ENCODE data around the gene POC1A.
"Not testable (repeated sequence)": the region's sequence is repeated elsewhere in the genome, so short reads cannot be mapped to it uniquely, and the experiment has no call there.

Gene POC1A

DNA sequence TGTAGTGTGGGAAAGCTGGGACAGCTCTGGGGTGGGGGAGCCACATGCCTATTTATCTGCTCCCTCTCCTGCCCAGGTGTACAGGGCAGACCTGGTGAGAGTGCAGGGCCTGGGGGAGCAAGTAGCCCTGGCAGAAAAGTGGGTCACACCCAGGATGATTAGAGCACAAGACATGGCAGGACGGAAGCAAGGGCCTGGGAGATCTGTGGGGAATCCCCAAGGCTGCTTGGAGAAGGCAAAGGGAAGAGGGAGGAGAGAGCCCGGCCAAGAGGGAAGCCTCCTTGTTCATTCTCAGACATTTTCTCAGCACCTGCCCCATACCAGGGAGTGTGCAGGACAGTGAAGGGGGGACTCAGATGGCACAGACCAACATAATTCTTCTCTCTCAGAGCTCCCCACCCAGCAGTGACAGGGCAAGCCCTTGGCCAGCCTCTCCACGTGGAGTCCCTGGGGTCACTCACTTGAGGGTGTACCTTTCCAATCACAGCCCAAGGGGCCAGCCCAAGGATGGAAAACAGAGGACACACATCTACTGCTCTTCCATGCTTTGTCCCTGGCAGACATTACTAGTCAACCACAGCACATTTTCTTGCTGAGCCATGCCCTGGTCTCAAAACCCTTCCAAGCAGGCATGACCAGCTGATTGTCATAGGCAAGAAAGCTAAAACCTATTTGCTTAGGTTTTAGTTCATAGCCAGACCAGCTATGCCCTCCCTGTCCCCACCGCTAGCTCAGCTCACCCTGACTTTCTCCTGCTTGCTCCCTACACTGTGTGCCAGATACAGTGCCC lies 92.9 kb downstream of the POC1A start:
- FAIRE-seq, result no peak

DNA sequence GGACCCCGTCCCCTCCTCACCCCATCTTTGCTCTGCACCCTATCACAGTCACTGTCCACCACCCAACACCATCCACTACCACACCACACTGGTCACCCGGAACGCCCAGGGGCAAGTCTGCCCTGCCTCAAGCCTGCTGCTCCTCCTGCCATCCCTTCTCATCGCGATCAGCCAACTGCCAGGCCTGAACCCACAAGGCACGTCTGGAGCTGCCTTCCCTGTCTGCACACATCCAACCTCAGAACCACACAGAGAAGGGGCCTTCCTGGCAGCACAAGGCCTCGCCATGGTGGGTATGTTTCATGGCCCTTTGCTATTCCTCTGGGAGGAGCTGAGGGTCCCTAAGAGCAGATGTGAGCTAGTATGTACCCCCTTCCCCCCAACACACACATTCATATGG lies 94.4 kb downstream of the POC1A start:
- FAIRE-seq, result no peak

DNA sequence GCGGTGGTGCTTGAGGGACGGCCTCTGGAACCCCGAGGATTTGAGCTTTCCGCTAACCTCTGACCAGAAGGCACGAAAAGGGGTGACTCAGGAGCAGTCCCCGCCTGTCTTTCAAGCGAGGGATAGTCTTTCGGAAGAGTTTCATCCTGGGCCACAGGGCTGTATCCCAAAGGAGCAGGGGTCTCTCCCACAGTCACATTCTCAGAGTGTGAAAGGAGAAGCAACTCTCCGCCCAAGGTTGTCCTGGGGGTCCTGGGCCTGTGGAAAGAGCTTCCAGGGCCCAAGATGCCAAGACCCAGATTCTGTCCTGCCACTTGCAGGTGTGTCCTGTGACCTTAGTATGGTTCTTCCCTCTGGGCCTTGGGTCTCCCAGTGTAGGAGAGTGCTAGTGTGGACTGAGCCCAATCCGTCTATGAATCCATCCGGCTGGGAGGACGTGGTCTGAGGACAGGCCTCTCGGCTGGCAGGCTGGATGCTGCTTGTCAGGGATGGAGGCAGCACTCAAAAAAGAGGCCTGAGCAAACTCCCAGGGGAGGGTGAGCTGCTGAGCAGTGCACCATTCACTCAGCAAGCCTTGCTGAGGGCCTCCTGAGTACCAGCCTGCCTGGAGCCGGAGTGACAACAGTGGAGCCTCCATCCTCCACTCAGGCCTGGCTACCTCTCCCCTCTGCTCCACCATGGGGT lies 96.3 kb downstream of the POC1A start:
- no peak for FAIRE-seq

DNA sequence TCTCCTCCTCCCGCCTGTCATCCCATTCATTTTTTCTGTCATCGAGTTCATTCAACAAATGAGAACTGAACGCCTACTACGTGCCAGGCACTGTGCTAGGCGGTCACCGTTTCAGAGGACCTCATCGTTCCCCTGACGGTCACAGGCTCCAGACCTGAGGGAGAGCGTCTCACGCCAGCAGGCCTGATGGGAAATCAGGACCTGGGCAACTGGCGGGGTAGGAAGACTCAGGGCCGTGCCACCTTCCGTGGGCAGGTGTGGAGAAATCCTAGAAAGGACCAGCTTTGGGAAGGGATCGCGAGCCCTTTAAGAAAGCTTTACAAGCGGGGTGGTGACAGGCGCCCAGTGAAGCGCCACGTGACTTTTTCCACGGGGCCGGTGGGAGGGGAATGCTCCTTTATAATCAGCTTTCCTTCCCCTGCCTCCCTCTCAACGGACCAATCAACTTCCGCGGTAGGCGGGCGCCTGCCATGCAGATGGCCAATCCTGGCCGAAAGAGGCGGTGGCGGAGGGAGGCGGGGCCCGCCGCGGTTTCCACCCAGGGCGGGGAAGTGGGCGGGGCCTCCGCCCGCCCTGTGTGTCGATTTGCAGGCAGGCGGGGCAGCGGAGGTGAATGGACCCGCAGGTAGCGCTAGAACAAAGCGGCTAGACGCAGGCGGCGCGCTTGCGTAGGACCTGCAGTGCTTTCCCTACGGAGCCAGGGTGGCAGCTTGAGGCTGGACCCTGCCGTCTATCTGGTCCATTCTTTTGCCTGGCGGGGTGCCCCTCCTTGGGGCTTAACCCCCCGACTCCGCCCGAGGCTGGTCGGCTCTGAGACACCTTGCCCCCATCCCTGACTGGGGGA lies 97.0 kb downstream of the POC1A start:
- peak; percentile 92 for FAIRE-seq

DNA sequence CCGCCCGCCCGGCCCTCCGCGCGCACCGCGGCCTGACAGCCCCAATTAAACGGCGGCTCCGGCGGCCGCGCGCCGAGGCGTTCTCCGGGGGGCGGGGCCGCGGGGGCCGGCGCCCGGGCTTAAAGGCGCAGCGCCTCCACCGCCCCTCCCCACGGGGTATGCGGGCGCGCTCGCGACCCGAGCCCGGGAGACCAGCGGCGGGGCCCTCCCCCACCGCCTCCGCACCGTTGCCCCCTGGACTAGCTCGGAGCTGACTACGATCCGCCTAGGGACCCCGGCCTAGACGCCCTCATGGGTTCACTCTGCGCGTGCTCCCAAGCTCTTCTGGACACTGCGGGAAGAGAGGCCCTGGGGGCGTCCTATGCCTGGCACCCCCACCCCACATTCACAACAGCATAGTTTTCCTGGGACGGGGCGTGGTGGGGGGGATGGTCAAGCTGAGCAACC lies 97.7 kb downstream of the POC1A start, which contains the start of gene DUSP7:
Gene DUSP7 (minus strand): TSS at position 51 of the 447 bp plus-strand sequence. CDS start 205 bp downstream, outside the sequence.
- no peak for FAIRE-seq

DNA sequence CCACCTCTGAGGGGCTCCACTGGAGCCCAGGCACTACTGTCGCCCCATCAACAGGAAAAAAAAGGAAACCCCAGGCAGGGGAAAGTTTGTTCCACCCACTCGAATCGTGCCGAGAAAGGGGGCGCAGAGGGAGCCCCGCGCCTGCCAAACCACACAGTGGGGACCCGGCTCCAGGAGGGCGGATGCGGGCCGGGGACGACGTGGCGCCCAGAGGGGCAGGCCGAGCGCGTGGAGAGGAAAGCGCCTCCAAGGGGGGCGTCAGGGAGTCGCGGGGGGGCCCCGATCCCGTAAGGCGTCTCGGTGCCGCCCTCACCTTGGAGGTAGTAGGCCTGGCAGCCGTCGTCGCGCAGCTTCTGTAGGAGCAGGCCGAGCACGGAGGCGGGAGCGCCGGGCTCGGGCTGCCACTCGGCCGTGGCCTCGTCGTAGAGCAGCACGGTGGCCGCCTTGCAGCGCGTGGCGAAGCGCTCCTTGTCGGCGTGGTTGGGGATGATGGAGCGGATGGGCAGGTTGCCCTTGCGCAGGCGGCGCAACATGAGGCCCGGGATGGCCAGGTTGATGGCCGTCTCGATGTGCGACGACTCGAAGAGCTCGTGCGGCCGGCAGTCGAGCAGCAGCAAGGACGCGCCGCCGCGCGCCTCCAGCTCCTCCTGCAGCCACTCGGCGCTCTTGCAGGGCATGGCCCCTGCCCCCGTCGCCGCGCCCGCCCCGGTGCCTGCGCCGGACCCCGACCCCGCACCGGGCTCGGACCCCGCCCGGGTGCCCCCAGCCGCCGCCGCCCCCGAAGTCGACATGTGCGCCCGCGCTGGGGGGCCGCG lies 98.5 kb downstream of the POC1A start:
- no peak for FAIRE-seq

DNA sequence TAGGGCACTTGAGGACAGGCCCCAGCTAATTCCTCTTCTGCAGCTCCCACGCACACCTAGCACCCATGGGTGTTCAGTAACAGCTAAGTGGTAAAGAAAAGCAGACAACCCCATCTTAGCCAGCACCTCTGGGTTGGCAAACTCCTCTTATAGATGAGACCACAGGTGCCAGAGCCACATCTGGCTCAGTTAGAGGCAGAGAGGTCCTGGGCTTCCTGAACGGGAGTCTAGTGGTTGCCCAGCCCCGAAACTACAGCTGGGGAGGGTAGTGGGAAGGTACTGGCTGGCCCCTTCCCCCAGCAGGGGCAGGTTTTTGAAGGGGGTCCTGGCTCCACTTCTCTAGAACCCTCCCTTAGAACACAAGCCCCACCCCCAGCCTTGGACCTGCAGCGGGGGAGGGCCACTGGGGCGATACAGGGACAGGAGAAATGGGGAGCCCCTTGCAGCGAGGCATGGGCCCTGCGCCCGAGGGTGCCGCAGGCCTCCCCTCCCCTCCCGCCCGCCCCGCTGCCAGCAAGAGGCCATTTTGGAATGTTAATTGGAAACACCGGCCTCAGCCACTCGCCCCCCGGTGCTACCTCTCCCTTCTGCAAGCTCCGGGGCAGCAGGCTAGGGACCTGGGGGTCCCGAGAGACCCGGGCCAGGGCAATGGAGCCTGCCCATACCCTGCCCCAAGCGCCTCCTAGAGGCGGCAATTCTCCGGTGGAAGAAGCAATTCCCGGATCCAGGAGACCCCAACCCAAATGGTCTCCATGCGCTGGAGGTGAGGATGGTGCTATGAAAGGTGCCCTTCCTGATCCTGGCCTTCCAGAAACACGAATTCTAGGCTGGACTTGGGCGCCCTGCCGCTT lies 99.3 kb downstream of the POC1A start:
- no peak for FAIRE-seq

DNA sequence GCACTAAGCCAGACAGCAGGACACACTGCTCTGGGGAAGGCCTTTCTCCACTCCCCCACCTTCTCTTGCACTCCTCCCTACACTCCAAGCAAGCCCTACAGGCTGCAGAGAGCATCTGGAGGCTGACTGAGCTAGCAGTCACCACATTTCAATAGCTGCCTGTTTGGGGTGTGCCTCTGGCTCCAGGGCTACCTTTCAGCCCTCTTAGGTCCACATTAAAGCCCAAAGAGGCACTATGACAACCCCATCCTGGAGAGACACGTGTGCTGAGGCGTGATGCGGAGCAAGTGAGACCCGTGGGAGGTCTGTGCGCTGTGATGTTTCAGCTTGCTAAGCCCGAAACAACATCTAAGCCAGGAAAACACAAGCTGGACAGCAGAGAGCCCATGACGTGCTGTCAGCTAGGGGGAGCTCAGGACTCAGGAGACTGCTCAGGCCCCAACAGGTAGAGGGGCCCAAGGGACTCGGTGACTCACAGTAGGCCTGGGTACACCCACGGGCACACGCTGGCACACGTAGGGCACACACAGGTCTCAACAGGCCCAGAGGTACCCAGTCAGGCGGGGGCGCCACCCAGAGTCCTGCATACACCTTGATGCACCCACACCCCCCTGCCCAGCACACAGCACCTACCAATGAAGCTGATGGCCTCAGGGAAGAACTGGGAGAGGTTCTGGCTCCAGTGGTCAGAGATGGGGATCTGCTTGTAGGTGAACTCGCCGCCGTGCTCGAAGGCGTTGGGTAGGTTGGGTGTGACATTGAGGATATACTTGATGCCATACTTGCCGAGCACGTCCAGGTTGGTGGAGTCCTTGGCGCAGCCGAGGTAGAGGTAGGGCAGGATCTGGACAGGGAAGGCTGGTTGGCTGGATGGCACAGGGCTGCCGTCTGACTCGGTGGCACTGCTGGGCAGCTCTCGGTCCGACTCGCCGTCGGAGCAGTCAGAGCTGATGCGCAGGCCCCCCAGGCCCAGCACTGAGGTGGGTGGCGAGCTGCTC lies 100.6 kb downstream of the POC1A start:
- no peak for FAIRE-seq

DNA sequence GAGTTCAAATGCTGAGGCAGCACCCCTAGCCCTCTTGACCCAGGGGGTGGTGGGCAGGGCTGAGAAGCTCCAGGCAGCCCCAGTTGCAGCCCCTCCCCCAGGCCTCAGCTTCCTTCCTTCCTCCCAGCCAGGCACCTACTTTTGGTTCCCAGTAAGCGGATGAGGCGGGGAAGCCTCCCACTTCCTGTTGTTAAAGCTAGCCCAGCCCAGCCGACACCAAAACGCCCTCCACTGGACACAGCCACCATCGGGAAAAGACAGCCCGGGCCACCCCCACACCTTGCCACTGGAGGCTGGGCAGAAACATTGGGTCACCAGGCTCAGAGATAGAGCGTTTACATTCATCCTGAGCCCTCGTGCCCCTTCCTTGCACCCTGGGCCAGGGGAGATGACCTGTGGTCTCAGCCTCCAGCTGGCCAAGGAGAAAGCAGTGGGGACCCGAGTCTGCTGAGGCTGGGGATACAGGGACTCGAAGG lies 101.4 kb downstream of the POC1A start:
- no peak for FAIRE-seq

DNA sequence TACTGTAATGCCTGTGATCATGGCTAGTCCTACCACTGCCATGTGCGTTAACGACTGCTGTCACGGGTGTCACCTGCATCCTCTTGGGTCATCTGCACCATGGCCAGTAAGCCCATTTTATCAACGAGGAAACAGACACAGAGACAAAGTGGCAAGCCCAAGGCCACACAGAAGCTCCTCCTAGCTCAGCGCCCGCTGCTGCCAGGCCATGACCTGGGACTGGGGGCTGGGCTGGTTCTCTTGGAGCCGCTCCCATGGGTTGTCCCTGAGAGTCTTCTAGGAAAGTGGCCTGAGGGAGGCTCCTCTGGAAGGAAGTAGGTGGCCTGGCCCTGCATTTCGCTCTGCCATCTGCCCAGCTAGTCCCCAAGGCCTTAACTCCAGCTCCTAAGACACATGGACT lies 102.8 kb downstream of the POC1A start:
- no peak for FAIRE-seq

DNA sequence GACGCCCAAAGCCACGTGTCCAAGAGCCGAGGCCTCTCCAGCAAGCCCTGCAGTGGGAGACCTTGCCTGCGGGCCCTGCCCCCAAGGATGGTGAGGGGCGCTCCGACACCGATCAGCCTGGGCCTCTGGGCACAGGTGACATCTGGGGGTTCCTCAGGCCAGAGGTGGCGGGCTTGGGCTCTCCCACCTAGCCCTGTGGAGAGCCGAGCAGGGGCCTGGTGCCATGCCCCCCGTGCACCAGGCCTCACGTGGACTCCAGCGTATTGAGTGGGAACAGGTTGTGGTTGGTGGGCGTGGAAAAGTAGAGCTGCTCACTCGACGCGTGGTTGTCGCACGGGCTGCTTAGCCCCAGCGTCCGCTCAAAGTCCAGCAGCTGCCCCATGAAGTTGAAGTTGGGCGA lies 103.7 kb downstream of the POC1A start:
- FAIRE-seq, result no peak

DNA sequence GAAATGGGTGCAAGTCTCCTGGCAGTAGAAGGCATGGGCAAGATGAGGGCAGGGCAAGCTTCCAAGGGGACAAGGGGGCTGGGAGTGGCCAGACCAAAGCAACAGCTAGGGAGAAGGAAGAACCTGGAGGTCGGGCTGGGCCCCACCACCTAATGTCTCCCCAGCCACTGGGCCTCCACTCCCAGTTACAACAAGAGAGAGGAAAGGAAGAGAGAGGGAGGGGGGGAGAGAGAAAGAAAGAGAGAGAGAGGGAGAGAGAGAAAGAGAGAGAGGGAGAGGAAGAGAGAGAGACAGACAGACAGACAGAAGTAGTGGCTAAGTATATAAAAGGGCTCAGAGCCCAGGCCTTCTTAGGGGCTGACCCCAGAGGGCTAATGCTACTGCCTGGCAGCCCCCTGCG lies 104.7 kb downstream of the POC1A start:
- FAIRE-seq, result no peak

DNA sequence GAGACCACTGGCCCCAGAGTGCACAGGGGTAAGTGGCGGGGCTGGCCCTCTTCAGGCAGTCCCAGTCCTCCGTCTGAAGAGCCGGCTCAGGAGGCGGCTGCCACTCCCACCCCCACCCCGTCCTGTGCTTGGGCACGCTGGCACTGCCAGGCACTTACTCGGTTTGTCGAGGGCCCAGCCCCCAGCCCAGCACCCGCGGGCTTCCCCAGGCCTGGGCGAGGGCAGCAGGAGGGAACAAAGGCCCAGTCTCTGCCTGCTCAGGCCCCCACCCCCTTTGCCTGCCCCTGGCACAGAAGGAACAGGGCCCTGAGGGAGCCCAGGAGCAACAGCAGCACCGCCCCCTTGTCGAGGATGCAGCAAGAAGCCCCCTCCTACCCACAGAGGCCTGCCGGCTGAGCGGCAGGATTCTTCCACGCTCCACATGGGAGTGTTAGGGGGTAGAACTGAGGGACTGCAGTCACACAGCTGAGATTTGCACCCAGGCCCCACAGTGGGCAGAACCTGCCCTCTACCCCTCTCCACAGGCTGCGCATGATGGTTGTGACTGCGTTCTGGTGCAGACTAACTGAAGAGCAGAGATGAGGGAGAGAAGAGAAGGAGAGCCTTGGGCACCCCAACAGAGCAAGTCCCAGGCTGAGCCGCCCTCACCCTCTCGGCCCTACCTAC lies 106.8 kb downstream of the POC1A start:
- FAIRE-seq, result no peak

DNA sequence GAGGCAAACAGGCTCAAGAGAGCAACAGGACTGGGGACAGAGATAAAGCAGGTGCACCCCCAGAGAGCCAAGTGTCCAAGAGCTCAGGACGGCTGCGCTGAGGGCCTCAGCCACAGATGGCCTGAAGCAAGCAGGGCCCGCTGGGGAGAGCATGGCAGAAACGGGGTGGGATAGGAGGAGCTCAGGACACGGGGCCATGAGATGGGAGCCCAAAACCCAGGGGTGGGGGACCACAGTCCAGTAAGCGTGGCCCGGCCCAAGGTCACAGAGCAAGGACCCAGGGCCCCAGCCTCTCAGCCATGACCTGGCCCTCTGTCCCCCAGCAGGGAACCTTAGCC lies 107.4 kb downstream of the POC1A start:
- no peak for FAIRE-seq

DNA sequence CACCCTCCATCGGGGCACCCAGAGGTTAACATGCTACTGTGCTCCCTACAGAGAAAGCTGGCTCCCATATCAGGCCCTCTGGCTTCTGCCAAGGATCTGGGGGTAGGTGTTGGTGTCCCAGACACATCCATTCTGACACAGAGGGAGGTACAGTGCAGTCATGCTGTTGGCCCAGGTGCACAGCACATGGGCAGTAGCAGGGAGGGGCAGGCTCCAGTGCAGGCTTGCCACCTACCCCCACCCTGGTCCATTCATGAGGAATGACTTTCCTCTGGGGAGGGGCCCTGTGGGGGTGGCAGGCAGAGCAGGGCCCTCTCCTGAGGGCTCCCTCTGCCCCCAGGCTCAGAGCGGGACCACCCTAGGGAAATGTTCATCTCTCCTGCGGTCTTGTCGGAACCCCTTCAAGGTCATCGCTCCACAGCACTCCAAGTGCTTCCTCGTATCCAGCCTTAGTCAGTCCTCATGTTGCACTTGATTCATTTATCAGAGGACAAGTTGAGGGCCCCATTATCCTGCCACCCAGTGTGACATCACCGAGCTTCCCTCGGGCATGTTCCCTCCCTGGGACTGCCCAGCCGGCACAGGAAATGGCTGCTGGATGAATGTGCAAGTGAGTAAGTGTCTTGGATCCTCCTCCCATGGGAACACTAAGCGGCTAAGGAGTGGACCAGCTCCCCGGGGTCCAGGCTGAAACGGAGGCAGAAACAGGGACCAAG lies 107.9 kb downstream of the POC1A start:
- FAIRE-seq, result no peak

DNA sequence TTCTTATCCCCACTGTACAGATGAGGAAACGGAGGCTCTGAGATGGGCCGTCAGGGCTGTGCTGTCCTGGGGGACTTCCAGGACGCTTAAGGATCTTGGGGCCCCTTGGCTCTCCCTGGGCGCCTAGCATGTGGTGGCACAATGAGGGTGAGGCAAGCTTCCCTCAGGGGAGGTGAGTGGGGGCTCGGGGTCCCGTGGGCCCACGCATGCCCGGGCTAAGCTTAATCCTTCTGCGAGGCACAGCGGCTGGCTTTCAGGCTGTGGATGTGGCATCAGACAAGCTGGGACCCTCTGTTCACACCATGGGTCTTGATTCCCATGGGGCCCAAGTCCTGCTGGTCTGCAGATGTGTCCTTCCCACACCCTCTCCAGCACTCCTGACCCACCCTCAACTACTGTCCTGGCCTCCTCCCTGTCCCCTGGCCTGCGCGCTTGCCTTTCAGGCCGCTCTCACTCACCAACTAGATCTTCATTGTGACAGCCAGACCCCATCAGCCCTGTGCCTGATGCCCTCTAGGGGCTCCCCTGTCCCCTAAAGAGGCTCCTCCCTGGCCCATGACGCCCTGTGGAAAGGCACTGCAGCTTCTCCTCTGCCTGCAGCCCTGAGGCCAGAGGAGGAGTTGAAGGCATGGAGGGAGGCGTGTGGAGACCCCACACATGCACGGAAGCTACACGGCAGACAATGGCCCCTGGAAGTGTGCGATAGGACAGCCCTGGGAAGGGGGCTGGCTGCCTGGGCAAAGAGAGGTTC lies 109.2 kb downstream of the POC1A start:
- FAIRE-seq, result no peak

DNA sequence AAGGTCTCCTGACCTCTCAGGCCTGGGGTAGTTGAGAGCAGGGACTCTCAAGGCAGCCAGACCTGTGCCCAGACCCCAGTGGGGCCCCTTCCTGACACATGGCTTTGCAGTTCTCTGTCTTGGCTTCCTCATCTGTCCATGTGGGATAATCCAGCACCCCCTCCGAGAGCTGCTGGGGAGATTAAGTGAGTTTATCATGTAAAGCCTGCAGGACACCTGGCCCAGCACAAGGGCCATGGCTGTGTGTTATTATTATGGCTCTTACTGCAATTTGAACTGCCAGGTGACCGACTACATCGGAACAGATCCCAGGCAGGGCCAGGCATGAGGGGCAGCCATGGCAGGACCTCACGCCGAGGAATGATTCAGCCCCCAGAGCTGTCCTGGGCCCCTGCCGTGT lies 110.5 kb downstream of the POC1A start:
- FAIRE-seq, result no peak

DNA sequence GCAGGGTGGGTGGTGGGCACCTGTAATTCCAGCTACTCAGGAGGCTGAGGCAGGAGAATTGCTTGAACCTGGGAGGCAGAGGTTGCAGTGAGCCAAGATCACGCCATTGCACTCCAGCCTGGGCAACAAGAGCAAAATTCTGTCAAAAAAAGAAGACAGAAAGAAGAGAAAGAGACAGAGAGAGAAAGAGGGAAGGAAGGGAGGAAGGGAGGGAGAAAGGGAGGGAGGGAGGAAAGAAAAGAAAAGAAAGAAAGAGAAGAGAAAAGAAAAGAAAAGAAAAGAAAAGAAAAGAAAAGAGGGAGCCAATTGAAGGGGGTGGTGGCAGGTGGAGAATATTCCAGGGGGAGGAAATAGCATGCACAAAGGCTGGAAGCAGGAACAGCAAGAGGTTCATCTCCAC lies 111.2 kb downstream of the POC1A start:
- FAIRE-seq, result not testable (repeated sequence)

Data from colon (tissue), 2 donors.